Measurements from ENCODE around the gene FAM187B.
A peak's percentile ranks its signal among the peaks of the same experiment; 100 is the strongest.
"Not testable (repeated sequence)": the region's sequence is repeated elsewhere in the genome, so short reads cannot be mapped to it uniquely, and the experiment has no call there.

Gene FAM187B

GRCh38 chr19:35213663-35214632, 14.6 kb downstream of the FAM187B start:
- DNase-seq (ENCODE audit: low read depth in 2 of 2) = peak in 1 of 2 donors; percentile 48

- DNase-seq (ENCODE audit: low read depth in 2 of 2) = no peak
Measured at GRCh38 chr19:35212241-35212640, 16.3 kb downstream of the FAM187B start.

GRCh38 chr19:35211545-35212230, 16.9 kb downstream of the FAM187B start:
- DNase-seq (ENCODE audit: low read depth in 2 of 2) = peak in 1 of 2 donors; percentile 55

GRCh38 chr19:35209646-35210045, 18.9 kb downstream of the FAM187B start:
- DNase-seq (ENCODE audit: low read depth in 2 of 2) = no peak

- no peak for DNase-seq (ENCODE audit: low read depth in 2 of 2)
Measured at GRCh38 chr19:35208121-35208520, 20.4 kb downstream of the FAM187B start.

GRCh38 chr19:35207391-35207871, 21.1 kb downstream of the FAM187B start:
- DNase-seq (ENCODE audit: low read depth in 2 of 2) = no peak

GRCh38 chr19:35206855-35207254, 21.7 kb downstream of the FAM187B start:
- DNase-seq (ENCODE audit: low read depth in 2 of 2) = no peak

GRCh38 chr19:35206379-35206778, 22.2 kb downstream of the FAM187B start:
- DNase-seq (ENCODE audit: low read depth in 2 of 2) = no peak

- no peak for DNase-seq (ENCODE audit: low read depth in 2 of 2)
Measured at GRCh38 chr19:35205733-35206323, 22.7 kb downstream of the FAM187B start.

- no peak for DNase-seq (ENCODE audit: low read depth in 2 of 2)
Measured at GRCh38 chr19:35204799-35205732, 23.5 kb downstream of the FAM187B start.

GRCh38 chr19:35202722-35203688, 25.5 kb downstream of the FAM187B start:
- DNase-seq (ENCODE audit: low read depth in 2 of 2) = no peak

GRCh38 chr19:35199481-35199880, 29.1 kb downstream of the FAM187B start:
- no peak for DNase-seq (ENCODE audit: low read depth in 2 of 2)

- not testable (repeated sequence) for DNase-seq (ENCODE audit: low read depth in 2 of 2)
Measured at GRCh38 chr19:35196861-35197260, 31.7 kb downstream of the FAM187B start.

- no peak for DNase-seq (ENCODE audit: low read depth in 2 of 2)
Measured at GRCh38 chr19:35195830-35196229, 32.7 kb downstream of the FAM187B start.

- no peak for DNase-seq (ENCODE audit: low read depth in 2 of 2)
Measured at GRCh38 chr19:35194012-35194984, 34.2 kb downstream of the FAM187B start.

GRCh38 chr19:35184884-35185283, 43.7 kb downstream of the FAM187B start:
- no peak for DNase-seq (ENCODE audit: low read depth in 2 of 2)

- no peak for DNase-seq (ENCODE audit: low read depth in 2 of 2)
Measured at GRCh38 chr19:35184267-35184666, 44.3 kb downstream of the FAM187B start.

- DNase-seq (ENCODE audit: low read depth in 2 of 2) = no peak
Measured at GRCh38 chr19:35181387-35181786, 47.2 kb downstream of the FAM187B start.

- DNase-seq (ENCODE audit: low read depth in 2 of 2) = no peak
Measured at GRCh38 chr19:35179830-35180229, 48.7 kb downstream of the FAM187B start.

All from stimulated activated CD8-positive, alpha-beta memory T cell treated with anti-CD3 and anti-CD28 coated beads, Interleukin-7, amount 100 ng/mL, for 1 hour (primary cell).